Fibroblast of lung (primary cell): ENCODE results near the gene ZCCHC14. TPM values are rescaled to one million over a fixed set of nuclear protein-coding genes. Genes with fewer than 3 reads are reported as not detected.

Experiments used
- DNase-seq, 2 donors: peaks; one replicate each; pipeline versions ENCODE4 v3.0.0 to v3.0.0-alpha.2; 2010; ENCODE audit warnings: low read depth in 2 of 2
- H2AFZ ChIP-seq: 2 replicates; pipeline ENCODE4 v1.5.1; 2012; ENCODE audit warnings: low read length, control low read depth, inconsistent platforms
- H3K27ac ChIP-seq: 2 replicates; pipeline ENCODE4 v1.5.1; 2011; ENCODE audit warnings: low read length, control low read depth; ENCODE audit not compliant: insufficient read depth
- H3K27me3 ChIP-seq: 2 replicates; pipeline ENCODE4 v1.5.1; 2011; ENCODE audit warnings: mild to moderate bottlenecking, low read length; ENCODE audit not compliant: control insufficient read depth, insufficient read depth
- H3K36me3 ChIP-seq: 2 replicates; pipeline ENCODE4 v1.5.1; 2011; ENCODE audit warnings: low read length; ENCODE audit not compliant: control insufficient read depth, insufficient read depth
- H3K4me1 ChIP-seq: 2 replicates; pipeline ENCODE4 v1.5.1; 2011; ENCODE audit warnings: low read length; ENCODE audit not compliant: control insufficient read depth, insufficient read depth; ENCODE audit errors: extremely low read depth
- H3K4me2 ChIP-seq: 2 replicates; pipeline ENCODE4 v1.5.1; 2011; ENCODE audit warnings: low read length, control low read depth; ENCODE audit not compliant: insufficient read depth; ENCODE audit errors: extremely low read depth
- H3K4me3 ChIP-seq, 4 experiments: fragments of 200-600 bp in 1 of 4; sonication (generic) in 1 of 4; replicated peaks in 1 of 4; 2 replicates each; pipeline ENCODE4 v1.5.1; 2011 to 2016; ENCODE audit warnings: low read length in 4 of 4, low read depth in 3 of 4, mild to moderate bottlenecking in 3 of 4, control low read depth in 2 of 4, inconsistent platforms in 1 of 4, mixed read lengths in 1 of 4; ENCODE audit not compliant: insufficient read depth in 1 of 4; ENCODE audit errors: control extremely low read depth in 1 of 4
- H3K79me2 ChIP-seq: 2 replicates; pipeline ENCODE4 v1.5.1; 2012; ENCODE audit warnings: mild to moderate bottlenecking, low read length, inconsistent platforms; ENCODE audit not compliant: control insufficient read depth, insufficient read depth
- H3K9ac ChIP-seq: 2 replicates; pipeline ENCODE4 v1.5.1; 2011; ENCODE audit warnings: mild to moderate bottlenecking, low read length, control low read depth; ENCODE audit not compliant: insufficient read depth
- H3K9me3 ChIP-seq: 2 replicates; pipeline ENCODE4 v1.5.1; 2012; ENCODE audit warnings: low read depth, low read length; ENCODE audit not compliant: control insufficient read depth, insufficient read depth
- H4K20me1 ChIP-seq: 2 replicates; pipeline ENCODE4 v1.5.1; 2011; ENCODE audit warnings: low read length; ENCODE audit not compliant: control insufficient read depth, insufficient read depth; ENCODE audit errors: extremely low read depth
- EZH2 ChIP-seq: IDR thresholded peaks from 2 replicates; pipeline ENCODE4 v1.5.1; 2012; ENCODE audit warnings: low read length, control low read depth, mild to moderate bottlenecking; ENCODE audit errors: missing control alignments
- polyA plus RNA-seq, 2 donors: library from polyadenylated mRNA; depleted of rRNA in 1 of 2; stranded (reverse) in 1 of 2; unstranded in 1 of 2; fragments of >200 nt; gene quantifications; 2 replicates each; pipeline ENCODE4 v1.2.1, GENCODE V29; 2011 to 2012; ENCODE audit warnings: missing spikeins in 1 of 2
- total RNA-seq: library from RNA; depleted of rRNA; stranded (reverse); fragments of >200 nt; gene quantifications from 2 replicates; pipeline ENCODE4 v1.2.1, GENCODE V29; 2014
- TF ChIP-seq, protein P1 (sequence below), 2 donors: IDR thresholded peaks in 1 of 2; conservative IDR thresholded peaks in 1 of 2; 1 replicate in 1 of 2; 2 replicates in 1 of 2; pipeline ENCODE4 v1.5.1; 2011 to 2012; ENCODE audit warnings: low read length in 2 of 2, control low read depth in 1 of 2, inconsistent platforms in 1 of 2, low read depth in 1 of 2, mild to moderate bottlenecking in 1 of 2

Gene ZCCHC14
- total and polyA plus RNA-seq, 2 donors (not counting 1 experiment from before 2014, with no cell fraction given) = 6.4 to 16.3 TPM

GRCh38 chr16:87437327-87437726, 55.5 kb downstream of the ZCCHC14 start:
- Histone ChIP-seq H3K4me3 (no peak overlapping the region), H3K4me2 (no peak overlapping the region), H3K9ac (no peak overlapping the region), H3K27me3 (no peaks in the 10 kb centered on the region), H3K36me3 (peaks cover 1% of the 10 kb centered on the region), H3K79me2 (peaks cover 27% of the 10 kb centered on the region), H2AFZ (no peak overlapping the region), H4K20me1 (no peaks in the 10 kb centered on the region), H3K27ac (no peak overlapping the region), H3K4me1 (peaks cover 18% of the 10 kb centered on the region), H3K9me3 (no peaks in the 10 kb centered on the region)
- no peak for DNase-seq
- TF ChIP-seq, protein P1, sequence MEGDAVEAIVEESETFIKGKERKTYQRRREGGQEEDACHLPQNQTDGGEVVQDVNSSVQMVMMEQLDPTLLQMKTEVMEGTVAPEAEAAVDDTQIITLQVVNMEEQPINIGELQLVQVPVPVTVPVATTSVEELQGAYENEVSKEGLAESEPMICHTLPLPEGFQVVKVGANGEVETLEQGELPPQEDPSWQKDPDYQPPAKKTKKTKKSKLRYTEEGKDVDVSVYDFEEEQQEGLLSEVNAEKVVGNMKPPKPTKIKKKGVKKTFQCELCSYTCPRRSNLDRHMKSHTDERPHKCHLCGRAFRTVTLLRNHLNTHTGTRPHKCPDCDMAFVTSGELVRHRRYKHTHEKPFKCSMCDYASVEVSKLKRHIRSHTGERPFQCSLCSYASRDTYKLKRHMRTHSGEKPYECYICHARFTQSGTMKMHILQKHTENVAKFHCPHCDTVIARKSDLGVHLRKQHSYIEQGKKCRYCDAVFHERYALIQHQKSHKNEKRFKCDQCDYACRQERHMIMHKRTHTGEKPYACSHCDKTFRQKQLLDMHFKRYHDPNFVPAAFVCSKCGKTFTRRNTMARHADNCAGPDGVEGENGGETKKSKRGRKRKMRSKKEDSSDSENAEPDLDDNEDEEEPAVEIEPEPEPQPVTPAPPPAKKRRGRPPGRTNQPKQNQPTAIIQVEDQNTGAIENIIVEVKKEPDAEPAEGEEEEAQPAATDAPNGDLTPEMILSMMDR (conservative IDR thresholded peaks at IDR 0.05 in 1 of 2, IDR thresholded peaks at IDR 0.05 in 1 of 2; ENCODE audit: low read depth in 1 of 2, low read length in 2 of 2) = no peak
- no peak for TF ChIP-seq EZH2

DNA sequence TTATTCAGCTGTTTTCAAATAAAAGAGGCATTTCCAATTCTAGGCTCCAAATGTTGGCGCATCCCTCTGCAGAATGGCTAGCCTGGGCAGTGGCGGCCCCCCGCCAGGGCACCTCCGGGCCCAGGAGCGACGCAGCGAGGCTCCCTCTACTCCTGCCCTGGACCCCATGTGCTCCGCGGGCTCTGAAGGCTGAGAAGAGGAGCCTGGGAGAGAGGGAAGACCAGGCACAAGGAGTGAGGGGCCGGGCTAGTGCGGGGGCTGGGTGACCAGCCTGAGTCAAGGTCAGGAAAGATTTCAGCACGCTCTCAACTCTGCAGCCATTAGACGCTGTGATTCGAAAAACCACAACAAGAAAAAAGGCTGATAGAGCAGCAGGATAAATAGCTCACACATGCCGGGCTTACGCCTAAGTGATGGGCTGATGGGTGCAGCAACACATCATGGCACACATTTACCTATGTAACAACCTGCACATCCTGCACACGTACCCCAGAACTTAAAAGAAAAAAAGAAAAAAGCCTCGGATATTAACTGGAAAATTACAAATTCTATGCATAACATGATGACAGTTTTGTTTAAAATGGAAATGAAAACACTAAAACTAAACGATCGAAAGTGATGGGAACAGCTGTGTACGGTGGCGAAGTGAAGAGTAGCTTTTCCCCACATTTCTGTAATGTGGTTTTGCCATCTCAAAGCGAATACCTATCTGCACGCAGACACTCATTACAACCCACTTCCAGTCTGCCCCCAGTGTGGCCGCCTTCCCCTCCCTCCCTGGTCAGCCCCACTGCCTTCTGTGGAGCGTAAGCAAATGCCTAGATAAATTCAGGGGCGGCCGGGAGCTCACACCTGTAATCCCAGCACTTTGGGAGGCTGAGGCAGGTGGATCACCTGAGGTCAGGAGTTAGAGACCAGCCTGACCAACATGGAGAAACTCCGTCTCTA, 56.3 kb downstream of the ZCCHC14 start:
- no peaks in the 10 kb centered on the region for H3K27me3 ChIP-seq
- no peaks in the 10 kb centered on the region for H4K20me1 ChIP-seq
- H3K9ac ChIP-seq = peak overlapping the region; percentile 47
- DNase-seq = peak in 1 of 2 donors; percentile 70
- H3K27ac ChIP-seq = peak overlapping the region; percentile 82
- H2AFZ ChIP-seq = no peak overlapping the region
- peaks cover 24% of the 10 kb centered on the region for H3K79me2 ChIP-seq
- peak overlapping the region; percentile 83 for H3K4me2 ChIP-seq
- no peak for TF ChIP-seq EZH2
- TF ChIP-seq, protein P1 (conservative IDR thresholded peaks at IDR 0.05 in 1 of 2, IDR thresholded peaks at IDR 0.05 in 1 of 2; ENCODE audit: low read depth in 1 of 2, low read length in 2 of 2) = no peak
- peaks cover 1% of the 10 kb centered on the region for H3K36me3 ChIP-seq
- H3K4me3 ChIP-seq = peak overlapping the region in 3 of 4 experiments; percentile 11 to 37 (median 21)
- H3K4me1 ChIP-seq = peaks cover 25% of the 10 kb centered on the region
- H3K9me3 ChIP-seq = no peaks in the 10 kb centered on the region

GRCh38 chr16:87435372-87436224, 57.2 kb downstream of the ZCCHC14 start:
- Histone ChIP-seq H3K9ac (peak overlapping the region; percentile 1), H3K4me1 (peaks cover 25% of the 10 kb centered on the region), H3K27me3 (no peaks in the 10 kb centered on the region), H3K27ac (peak overlapping the region; percentile 82), H3K4me2 (peak overlapping the region; percentile 83), H4K20me1 (no peaks in the 10 kb centered on the region), H3K4me3 (peak overlapping the region in 1 of 4 experiments; percentile 37), H3K9me3 (no peaks in the 10 kb centered on the region), H2AFZ (no peak overlapping the region), H3K36me3 (peaks cover 1% of the 10 kb centered on the region), H3K79me2 (peaks cover 24% of the 10 kb centered on the region)
- TF ChIP-seq, protein P1 (conservative IDR thresholded peaks at IDR 0.05 in 1 of 2, IDR thresholded peaks at IDR 0.05 in 1 of 2; ENCODE audit: low read depth in 1 of 2, low read length in 2 of 2) = no peak
- no peak for TF ChIP-seq EZH2
- DNase-seq = peak; percentile 87 to 97
